Glutamatergic neuron (in vitro differentiated cells): ENCODE measurements around the gene ZBP1. TPM values are rescaled to one million over a fixed set of nuclear protein-coding genes. Genes with fewer than 3 reads are reported as not detected.

Source experiments
- DNase-seq: peaks from one replicate; pipeline ENCODE4 v3.0.0; 2022
- H3K27ac Mint-ChIP-seq: one replicate; pipeline ENCODE4 v1.8.0; 2020; ENCODE audit warnings: mild to moderate bottlenecking, mixed read lengths, inconsistent platforms; ENCODE audit not compliant: unreplicated experiment
- H3K27me3 Mint-ChIP-seq: one replicate; pipeline ENCODE4 v1.8.0; 2020; ENCODE audit warnings: mild to moderate bottlenecking, moderate library complexity, mixed read lengths, inconsistent platforms; ENCODE audit not compliant: unreplicated experiment
- H3K36me3 Mint-ChIP-seq: one replicate; pipeline ENCODE4 v1.8.0; 2020; ENCODE audit warnings: mild to moderate bottlenecking, mixed read lengths, inconsistent platforms; ENCODE audit not compliant: unreplicated experiment
- H3K4me1 Mint-ChIP-seq: one replicate; pipeline ENCODE4 v1.8.0; 2020; ENCODE audit warnings: mild to moderate bottlenecking, low read depth, mixed read lengths, inconsistent platforms; ENCODE audit not compliant: unreplicated experiment
- H3K4me3 Mint-ChIP-seq: one replicate; pipeline ENCODE4 v1.8.0; 2020; ENCODE audit warnings: mild to moderate bottlenecking, mixed read lengths, inconsistent platforms; ENCODE audit not compliant: unreplicated experiment
- H3K9me3 Mint-ChIP-seq: one replicate; pipeline ENCODE4 v1.8.0; 2020; ENCODE audit warnings: mild to moderate bottlenecking, moderate library complexity, mixed read lengths, inconsistent platforms; ENCODE audit not compliant: unreplicated experiment
- total RNA-seq: library from RNA; stranded (reverse); fragmentation: NEBNext Ultra II Directional; extraction: Animal tissue kit (Norgen Biotek cat#: 25700); gene quantifications from one replicate; pipeline ENCODE4 v1.2.1, GENCODE V29; 2021; ENCODE audit not compliant: unreplicated experiment
- TF ChIP-seq, protein P1 (sequence below): fragments of 200-600 bp; sonication (generic); IDR thresholded peaks from one replicate; pipeline ENCODE4 v1.5.0; 2021; ENCODE audit not compliant: partially characterized antibody, unreplicated experiment

The ZBP1 gene
- total RNA-seq, 1 donor from 2014 or later: not detected

- Mint-ChIP-seq H3K36me3 (no peaks in the 10 kb centered on the region), H3K4me1 (peaks cover 6% of the 10 kb centered on the region), H3K9me3 (peaks cover 1% of the 10 kb centered on the region), H3K4me3 (no peak overlapping the region), H3K27ac (no peak overlapping the region), H3K27me3 (peaks cover 2% of the 10 kb centered on the region)
- DNase-seq: no peak
- TF ChIP-seq, protein P1, sequence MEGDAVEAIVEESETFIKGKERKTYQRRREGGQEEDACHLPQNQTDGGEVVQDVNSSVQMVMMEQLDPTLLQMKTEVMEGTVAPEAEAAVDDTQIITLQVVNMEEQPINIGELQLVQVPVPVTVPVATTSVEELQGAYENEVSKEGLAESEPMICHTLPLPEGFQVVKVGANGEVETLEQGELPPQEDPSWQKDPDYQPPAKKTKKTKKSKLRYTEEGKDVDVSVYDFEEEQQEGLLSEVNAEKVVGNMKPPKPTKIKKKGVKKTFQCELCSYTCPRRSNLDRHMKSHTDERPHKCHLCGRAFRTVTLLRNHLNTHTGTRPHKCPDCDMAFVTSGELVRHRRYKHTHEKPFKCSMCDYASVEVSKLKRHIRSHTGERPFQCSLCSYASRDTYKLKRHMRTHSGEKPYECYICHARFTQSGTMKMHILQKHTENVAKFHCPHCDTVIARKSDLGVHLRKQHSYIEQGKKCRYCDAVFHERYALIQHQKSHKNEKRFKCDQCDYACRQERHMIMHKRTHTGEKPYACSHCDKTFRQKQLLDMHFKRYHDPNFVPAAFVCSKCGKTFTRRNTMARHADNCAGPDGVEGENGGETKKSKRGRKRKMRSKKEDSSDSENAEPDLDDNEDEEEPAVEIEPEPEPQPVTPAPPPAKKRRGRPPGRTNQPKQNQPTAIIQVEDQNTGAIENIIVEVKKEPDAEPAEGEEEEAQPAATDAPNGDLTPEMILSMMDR: no peak
These were observed 45.3 kb downstream of the ZBP1 start for GRCh38 chr20:57574954-57575353.

DNA sequence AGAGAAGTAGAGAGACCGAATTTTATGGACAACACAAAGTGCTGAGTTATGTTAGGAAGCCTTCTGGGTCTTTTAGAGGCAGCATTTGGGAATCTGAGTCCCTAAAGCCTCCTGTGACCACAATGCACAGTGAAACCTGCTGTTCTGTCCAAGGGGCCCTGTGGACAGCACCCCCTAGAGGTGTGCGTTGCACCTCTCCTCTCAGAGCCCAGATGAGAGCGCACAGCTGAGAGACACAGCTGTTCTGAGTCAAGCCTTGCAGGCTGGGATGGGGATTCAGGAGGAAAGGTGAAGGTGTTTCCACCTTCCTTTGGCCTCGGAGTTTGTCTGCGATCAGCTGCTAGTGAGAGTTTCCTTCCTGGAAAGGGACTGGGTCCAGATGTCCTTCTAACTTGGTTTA, 46.3 kb downstream of the ZBP1 start:
- no peak overlapping the region for H3K27ac Mint-ChIP-seq
- H3K9me3 Mint-ChIP-seq: peaks cover 1% of the 10 kb centered on the region
- H3K4me3 Mint-ChIP-seq: no peak overlapping the region
- H3K4me1 Mint-ChIP-seq: peaks cover 8% of the 10 kb centered on the region
- DNase-seq: peak; percentile 39
- H3K27me3 Mint-ChIP-seq: peaks cover 2% of the 10 kb centered on the region
- no peaks in the 10 kb centered on the region for H3K36me3 Mint-ChIP-seq
- TF ChIP-seq, protein P1: peak; percentile 38

GRCh38 chr20:57573242-57573641, 47.0 kb downstream of the ZBP1 start:
- peaks cover 2% of the 10 kb centered on the region for H3K27me3 Mint-ChIP-seq
- TF ChIP-seq, protein P1: no peak
- no peaks in the 10 kb centered on the region for H3K36me3 Mint-ChIP-seq
- H3K9me3 Mint-ChIP-seq: peaks cover 1% of the 10 kb centered on the region
- no peak overlapping the region for H3K4me3 Mint-ChIP-seq
- no peak overlapping the region for H3K27ac Mint-ChIP-seq
- DNase-seq: peak; percentile 42
- H3K4me1 Mint-ChIP-seq: peaks cover 8% of the 10 kb centered on the region

DNA sequence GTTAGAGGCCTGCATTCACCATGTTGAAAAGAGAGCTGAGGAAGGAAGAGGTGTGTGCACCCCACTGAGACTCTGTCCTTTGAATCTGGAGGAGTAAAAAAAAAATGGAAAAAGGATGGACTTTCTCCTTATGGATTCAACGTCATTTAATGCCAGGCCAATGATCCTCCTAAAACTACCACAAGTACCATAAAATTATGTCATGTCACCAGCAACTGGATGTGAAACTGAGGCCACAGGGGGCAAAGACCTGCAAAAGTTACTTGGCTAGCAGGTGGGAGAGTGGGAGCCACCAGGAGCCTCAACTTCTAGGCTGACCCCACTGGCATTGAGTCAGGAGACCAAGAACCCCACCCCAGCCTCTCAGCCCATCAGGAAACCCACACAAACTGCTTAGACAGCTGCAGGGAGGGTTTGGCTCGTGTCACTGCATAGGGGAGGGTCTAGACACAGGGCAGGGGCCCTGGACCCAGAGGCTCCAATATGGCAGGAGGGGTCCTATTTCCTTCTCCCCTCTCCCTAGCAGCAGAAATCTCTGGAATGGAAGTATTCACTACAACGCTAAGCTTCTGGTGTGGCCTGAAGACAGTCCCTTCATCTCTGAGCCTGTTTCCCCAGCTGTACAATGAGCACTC, 48.3 kb downstream of the ZBP1 start:
- Mint-ChIP-seq H3K4me1 (peaks cover 8% of the 10 kb centered on the region), H3K9me3 (peaks cover 5% of the 10 kb centered on the region), H3K27ac (no peak overlapping the region), H3K4me3 (no peak overlapping the region), H3K36me3 (no peaks in the 10 kb centered on the region), H3K27me3 (peaks cover 2% of the 10 kb centered on the region)
- no peak for DNase-seq
- TF ChIP-seq, protein P1: no peak

GRCh38 chr20:57570920-57571319, 49.3 kb downstream of the ZBP1 start:
- H3K27me3 Mint-ChIP-seq: peaks cover 2% of the 10 kb centered on the region

More at GRCh38 chr20:57570920-57571319, 49.3 kb downstream of the ZBP1 start:
- H3K9me3 Mint-ChIP-seq: peaks cover 5% of the 10 kb centered on the region
- H3K36me3 Mint-ChIP-seq: no peaks in the 10 kb centered on the region
- H3K27ac Mint-ChIP-seq: no peak overlapping the region
- H3K4me3 Mint-ChIP-seq: no peak overlapping the region
- TF ChIP-seq, protein P1: no peak
- no peak for DNase-seq
- H3K4me1 Mint-ChIP-seq: peaks cover 8% of the 10 kb centered on the region
